GM19328 (cell line): ENCODE data around the gene MEDAG.
"Not testable (repeated sequence)": the region's sequence is repeated elsewhere in the genome, so short reads cannot be mapped to it uniquely, and the experiment has no call there.

Source experiments
- ATAC-seq: cut with Tn5 transposase; IDR thresholded peaks from one replicate; pipeline ENCODE4 v1.9.1; 2021; ENCODE audit warnings: mild to moderate bottlenecking, moderate library complexity; ENCODE audit not compliant: unreplicated experiment

MEDAG gene

DNA sequence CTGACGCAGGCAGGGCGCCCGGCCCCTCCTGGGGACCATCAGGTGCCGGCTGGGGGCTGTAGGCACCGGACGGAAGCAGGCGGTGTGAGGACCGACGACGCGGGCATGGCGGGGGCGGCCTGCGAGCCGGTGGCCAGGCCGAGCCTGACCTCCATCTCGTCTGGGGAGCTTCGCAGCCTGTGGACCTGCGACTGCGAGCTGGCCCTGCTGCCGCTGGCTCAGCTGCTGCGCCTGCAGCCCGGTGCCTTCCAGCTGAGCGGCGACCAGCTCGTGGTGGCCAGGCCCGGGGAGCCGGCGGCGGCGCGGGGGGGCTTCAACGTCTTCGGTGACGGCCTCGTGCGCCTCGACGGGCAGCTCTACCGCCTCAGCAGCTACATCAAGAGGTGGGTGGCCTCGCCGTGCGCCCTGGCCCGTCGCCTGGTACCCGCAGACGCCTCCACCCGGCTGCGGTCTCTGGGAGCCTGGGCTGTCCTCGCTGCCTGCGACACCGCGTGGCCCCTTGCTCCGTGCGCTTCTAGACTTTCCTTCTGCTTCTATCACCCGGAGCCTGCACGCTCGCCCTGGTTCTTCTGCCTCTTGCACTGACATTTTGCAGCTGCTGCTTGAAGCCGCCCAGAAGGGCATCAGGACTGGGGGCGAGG is 460 bp downstream of the MEDAG start:
- no peak for ATAC-seq

DNA sequence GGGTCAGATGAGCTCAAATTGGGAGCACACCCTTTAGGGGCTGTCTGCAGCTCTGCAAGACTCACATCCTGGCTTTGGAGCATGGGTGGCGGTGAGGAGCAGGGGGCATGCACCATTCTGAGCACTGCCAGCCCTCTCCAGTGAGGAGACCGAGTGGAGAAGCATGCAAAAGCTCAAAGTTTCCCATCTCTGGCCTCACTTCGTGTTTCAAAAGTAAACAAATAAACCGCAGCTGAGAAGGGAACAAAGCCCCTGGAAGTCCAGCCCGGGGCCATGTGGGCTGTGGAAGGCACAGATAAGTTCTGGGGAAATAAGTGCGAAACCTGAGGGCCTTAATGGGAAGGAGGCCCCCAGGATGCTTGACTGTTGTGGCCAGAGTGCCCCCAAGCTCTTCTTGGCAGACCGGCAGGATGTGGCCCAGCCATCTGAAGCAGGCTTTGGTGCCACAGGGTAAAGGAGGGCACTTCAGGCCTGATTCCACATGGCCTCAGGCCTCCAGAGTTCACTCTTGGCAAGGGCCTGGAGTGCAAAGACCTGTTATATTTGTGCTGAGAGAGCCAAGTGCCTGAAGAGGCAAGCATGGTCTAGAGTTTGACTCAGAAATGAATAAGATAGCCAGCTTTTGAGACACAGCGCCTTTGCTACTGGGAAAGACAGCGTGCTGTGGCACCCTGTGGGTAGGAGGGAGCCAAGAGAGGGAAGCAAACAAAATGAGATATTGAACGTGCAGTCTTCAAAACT is 1.2 kb downstream of the MEDAG start:
- ATAC-seq = no peak

DNA sequence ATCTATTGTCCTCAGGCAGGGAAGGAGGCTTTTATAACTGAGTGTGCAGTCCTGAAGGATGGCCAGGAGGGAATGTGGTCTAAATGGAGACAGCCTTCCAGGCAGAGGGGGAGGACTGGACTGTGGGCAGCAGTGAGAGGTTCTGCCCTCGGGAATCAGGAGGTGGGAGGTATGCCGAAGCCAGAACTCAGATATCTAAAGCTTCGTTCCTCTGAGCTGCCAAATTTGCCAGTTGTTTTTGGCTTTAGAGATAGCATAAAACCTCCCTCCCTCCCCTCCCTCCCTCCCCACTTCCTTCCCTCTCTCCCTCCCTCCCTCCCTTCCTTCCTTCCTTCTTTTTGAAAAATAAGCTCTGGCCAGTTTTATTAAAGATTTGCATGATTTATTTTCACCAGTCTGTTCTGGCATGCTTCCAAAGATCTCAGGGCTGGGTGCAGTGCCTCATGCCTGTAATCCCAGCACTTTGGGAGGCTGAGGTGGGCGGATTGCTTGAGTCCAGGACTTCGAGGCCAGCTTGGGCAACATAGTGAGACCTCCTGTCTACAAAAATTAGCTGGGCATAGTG is 2.4 kb downstream of the MEDAG start:
- ATAC-seq = no peak

DNA sequence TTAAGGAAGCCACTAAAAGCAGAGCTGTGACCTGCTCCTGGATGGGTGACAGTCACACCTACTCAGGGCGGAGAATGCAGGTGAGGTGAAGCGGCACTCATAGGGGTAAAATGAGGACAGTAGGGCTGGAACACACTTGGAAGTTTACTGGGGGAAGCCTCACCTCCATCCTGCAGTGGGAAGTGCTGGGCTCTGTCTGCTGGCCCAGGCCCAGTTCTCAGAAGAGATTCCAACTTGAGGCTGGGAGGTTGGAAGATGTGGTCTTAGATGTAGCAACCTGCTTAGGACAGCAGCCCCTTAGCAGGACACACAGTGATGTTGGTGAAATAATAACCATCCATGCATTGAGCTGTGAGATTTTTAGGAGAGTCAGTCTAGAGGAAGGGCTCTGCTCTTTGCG is 4.6 kb downstream of the MEDAG start:
- ATAC-seq = no peak

DNA sequence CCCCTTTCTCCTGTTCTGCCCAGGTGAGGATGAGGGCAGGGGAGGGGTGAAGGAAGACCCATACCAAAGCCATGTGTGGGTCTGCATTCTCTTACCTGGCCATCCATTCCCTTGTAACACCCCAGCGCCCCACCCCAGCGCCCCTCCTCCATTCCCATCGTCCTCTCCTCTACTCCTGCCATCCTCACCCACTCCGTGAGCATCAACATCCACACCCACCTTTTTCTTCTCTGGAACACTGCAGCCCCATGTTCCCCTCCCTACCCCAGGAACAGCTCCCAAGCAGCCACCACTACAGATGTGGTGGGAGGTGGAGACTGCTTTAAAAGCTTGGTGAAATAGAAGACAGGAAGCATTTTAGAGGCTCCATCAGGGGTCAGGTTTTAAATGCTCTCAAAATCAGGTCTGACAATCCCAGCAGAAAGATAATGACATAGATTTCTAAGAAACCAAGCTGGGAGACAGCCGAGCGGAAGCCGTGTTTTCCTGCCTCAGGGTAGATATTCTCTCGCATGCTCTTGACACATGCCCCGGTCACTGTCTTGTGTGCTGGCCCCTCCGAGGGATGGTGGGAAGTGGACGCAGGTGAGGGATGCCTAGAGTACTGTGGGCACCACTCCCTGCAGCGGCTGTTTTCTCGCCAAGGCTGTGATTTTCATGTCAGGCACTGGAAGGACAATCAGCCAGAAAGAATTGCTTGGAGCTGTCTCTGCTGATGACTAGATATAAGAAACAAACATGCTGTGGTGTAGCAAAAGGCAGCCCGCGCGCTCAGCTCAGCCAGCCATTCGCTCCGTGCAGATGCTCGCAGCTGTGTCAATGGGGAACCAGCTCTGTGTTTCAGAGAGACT is 9.8 kb downstream of the MEDAG start:
- no peak for ATAC-seq

DNA sequence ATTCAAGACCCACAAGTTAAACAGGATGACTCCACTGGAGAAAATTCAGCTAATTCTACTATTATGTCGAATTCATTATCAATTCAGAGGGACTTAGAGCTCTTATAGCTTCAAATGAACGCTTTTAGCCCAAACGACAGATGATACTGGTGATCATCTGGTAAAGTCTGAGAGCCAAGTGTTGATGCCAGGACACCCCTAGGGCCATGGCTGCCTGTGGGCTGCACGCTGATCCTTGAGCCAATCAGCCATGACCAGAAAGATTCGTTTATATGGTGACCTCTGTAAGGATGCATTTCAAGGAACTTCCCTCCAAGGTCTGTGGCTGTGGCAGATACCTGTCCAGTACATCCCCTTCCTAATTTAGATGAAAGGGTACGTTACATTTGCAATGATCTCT is 10.9 kb downstream of the MEDAG start:
- no peak for ATAC-seq

DNA sequence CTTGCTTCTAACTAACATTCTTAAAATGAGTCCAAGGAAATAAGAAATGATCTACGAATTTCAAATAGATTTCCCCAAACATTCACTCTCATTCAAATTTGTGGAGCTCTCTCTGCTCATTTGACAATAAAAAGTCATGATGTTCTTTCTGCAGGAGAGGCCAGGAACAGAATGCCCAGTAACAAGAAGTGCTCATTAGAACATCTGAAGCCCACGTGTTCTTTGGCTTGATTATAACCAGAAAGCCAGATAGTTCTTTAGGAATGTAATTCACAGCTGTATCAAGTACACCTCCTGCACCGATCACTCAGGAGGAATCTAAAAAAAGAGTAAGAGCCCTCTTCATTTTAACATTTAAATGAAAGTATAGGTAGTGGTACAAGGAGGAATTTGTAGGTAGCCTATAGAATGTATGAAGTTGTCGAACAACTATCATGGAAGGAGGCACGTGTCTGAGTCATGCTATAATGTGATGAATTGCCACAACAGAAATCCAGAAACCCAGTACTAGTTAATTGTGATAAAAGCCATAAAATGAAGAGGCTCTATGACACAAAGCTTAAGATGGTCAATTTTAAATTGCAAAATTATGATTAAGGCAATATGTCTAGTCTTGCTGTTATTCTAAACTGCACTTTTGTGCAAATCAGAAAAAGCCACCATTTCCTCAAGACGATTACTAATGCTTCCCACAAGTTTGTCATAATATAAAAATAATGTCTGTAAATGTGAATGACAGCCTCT is 12.8 kb downstream of the MEDAG start:
- ATAC-seq = no peak

DNA sequence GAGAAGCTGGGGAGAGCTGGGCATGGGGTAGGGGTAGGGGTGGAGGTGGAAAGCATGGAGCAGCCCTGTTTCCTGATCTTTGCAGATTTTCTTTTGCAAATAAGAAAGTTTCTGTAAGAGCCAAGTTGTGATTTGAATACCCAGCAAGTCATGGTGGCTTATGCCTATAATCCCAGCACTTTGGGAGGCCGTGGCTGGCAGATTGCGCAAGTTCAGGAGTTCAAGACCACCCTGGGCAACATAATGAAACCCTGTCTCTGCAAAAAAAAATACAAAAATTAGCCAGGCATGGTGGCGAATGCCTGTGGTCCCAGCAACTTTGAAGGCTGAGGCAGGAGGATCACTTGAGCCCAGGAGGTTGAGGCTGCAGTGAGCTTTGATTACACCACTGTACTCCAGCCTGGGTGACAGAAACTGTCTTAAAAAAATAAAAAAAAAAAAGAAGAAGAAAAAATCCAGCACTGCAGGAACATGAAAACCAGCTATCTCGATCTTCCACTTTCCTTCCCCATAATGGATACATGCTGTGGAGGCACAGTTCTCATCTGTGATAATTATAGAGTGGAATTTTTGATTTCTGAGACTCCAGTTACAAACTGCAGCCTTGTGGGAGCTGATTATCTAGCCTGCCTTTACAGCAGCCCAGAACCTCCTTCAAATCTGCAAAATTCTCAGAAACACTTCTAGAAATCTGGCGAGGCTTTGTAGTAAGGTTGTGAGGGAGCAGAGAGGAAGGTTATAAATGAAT is 14.3 kb downstream of the MEDAG start:
- no peak for ATAC-seq

DNA sequence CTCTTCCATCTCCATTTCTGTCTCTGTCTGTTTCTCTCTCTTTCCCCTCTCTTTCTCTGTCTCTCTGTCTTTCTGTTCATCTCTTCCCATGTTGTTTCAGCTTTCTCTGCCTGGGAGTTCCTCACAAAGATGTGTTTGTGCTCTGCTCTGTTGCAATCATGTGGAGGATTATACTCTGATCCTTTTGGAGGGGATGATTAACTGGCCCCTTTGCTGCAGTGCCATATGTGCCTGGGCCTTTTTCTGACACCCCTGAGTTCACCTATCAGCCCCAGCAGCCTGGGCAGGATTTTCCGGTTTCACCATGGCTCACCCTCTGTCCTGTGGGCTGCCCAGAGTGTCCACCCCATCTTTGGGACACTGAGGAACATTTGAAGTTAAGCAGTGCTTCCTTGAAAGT is 17.3 kb downstream of the MEDAG start:
- no peak for ATAC-seq

DNA sequence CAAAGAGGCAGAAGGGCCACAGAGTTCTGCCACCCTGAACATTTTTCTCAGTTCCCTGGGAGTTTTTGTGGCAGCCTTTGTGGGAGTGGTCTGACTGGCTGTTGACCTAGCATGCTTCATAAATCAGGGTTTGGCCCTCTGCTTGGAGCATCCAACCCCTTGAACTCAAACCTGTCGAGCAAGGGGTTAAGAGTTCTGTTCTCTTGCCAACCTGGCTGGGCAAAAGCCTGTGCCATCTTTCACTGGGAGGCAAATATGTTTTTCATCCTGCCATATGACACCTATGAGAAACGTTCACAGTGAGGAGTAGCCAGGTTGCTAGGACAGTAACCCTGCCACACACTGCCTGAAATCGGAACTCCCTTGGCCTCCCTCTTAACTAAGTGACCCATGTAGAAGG is 18.6 kb downstream of the MEDAG start:
- no peak for ATAC-seq

DNA sequence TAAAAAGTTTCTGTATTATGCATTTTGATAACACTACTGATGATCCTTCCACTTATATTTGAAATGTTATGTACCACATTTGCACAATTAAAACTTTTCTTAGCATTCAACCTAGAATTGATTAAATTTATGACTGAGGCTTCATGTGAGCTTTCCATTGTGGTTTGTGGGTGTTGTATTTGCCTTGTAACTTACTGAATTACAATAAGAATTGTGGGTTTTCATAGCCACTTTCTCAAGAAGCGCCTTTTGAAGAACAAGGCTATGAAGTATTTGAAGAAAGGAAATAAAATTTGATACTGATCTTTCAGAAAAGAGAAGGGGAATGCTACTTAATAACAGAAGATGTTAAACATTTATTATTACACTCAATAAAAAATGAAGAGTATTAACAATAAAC is 19.4 kb downstream of the MEDAG start:
- no peak for ATAC-seq

DNA sequence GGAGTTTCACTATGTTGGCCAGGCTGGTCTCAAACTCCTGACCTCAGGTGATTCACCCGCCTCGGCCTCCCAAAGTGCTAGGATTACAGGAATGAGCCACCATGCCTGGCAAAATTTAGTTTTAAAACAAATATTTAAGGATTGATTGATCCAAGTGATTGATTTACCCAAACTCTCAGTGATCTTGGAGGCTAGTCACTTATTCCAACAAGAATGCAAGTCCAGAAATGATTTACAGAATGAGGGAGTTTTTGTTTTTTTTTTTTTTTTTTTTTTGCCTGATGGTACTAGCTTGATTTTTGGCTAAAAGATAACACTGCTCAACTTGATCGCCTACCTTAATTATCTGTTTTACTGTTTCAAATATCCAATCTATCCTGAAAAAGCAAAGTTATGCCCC is 20.7 kb downstream of the MEDAG start:
- no peak for ATAC-seq

DNA sequence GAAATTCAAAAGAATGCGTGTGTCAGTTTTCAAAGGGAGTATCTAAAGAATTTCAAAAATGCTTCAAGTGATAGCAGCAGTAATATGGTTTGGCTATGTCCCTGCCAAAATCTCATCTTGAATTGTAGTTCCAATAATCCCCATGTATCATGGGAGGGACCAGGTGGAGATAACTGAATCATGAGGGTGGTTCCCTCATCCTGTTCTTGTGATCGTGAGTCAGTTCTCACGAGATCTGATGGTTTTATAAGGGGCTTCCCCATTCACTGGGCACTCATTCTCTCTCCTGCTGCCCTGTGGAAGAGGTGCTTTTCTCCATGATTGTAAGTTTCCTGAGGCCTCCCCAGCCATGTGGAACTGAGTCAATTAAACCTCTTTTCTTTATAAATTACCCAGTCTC is 21.1 kb downstream of the MEDAG start:
- not testable (repeated sequence) for ATAC-seq

DNA sequence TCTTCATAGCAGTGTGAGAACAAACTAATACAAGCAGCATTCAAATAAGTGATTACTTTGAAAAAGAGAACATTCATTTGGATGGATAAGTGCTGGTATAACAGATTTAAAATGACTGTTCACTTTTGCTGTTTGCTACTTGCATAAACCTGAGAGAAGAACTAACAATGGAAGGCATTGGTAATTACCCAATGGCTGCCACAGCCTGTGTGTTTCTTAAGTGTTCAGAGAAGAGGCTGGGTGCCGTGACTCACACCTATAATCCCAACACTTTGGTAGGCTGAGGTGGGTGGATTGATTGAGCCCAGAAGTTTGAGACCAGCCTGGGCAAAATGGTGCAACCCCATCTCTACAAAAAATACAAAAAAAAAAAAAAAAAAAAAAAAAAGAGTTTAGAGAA is 21.5 kb downstream of the MEDAG start:
- ATAC-seq = no peak

DNA sequence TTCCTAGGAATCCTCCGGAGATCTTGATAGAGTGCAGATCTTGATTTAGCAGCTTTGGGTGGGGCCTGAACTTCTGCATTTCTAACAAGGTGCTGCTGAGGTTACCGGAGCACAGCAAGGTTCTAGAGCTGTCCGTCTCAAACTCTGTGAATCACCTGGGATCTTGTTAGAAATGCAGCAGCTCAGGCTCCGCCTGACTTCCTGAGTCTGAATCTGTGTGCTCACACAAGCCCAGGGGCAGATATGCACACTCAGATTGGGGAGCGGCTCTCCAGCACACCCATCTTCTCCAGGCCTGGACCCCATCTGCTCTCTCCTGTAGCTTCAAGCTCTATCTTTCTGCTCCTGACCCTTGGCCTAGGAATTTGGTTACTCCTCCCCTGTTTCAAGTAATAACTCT is 22.9 kb downstream of the MEDAG start:
- ATAC-seq = no peak

DNA sequence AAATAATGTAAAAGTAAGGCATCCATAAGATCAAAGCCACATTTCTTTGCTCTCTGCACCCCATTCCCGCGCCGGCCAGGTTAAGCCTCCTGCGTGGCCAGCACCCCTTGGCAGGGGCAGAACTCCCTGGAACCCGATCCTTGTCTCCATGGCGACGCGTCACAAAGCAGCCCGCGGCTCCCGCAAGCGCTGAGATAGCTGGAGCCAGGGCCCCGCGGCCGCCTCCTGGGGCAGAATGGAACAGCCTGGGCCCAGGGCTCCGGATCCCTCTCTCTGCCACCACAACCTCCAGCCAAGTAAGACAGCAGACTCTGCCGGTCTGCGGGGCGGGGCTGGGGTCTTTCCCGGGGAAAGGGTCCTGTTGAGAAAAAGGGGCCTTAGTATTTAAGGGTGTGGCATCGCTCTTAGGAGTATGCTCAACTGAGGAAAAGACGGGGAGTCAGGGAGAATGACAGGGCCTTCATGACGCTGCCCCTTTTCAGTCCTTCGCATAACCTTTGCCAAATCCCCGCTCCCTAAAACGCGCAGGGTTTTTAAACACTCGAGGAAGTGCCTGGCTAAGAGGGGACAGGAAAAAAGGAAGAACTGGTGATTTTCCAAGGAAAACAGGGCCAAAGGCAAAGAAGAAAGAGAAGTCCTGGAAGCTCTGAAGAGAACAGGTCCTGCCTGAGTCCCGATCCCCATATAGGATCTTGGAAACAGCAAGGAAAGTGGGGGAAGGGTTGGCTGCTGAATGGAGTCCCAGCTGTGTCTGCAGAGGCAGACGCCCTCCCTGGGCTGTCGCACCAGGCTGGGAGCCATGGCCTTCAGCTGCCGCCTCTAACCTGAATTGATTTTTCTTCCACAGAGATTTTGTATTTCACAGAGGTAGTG is 26.6 kb downstream of the MEDAG start, which contains the start of gene TEX26:
TEX26 (plus strand) TSS at position 176 of the 873 bp plus-strand sequence; CDS start at position 236, 60 bp downstream.
- ATAC-seq = no peak

DNA sequence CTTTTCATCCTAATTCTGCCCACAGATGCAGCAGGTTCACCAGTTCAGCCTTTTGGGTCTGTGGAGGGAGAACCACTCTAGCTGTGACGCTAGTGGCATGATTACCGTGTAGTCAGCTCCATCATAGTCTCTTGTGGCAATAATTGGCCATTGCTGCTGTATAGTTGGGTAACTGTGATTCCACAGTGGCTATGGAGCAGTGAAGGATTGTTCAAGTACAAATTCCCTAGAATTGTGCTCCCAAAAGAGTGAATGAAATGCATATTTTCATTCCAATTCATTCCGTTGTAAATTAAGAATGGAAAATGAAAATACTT is 27.2 kb downstream of the MEDAG start:
- no peak for ATAC-seq

DNA sequence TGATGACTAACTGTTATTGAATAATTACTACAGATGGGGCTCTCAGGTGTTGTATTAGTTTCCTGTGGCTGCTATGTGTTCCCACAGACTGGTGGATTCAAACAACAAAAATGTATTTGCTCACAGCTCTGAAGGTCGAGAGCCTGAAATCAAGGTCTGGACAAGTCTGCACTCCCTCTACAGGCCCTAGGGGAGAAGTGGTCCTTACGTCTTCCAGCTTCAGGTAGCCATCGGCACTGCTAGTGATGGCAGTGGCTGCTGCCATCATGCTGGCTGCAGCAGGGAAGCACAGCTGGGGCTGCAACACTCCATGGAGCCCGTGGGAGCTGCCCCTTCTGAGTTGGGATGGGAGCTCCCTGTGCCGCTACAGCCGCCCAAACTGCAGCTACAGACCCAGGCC is 28.3 kb downstream of the MEDAG start:
- ATAC-seq = no peak

DNA sequence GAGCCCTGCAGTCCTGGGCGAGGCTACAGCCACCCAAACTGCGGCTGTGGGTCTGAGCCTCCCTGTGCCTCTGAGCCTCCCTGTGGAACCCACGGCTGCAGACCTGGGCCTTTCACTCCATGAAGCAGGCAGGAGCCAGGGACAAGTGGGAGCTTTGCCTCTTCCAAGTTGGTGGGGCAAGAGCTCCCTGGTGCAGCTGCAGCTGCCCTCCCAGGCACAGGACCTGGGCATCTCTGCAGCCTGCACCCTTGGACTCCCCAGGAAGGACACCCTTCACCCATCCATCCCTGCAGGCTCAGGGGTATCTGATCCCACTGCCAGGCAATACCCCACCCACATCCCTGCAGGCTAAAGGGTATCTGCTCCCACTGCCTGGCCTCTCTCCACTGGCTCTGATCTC is 28.7 kb downstream of the MEDAG start:
- no peak for ATAC-seq
